GM04503 (cell line): ENCODE data around the gene HCAR3.
A peak's percentile ranks its signal among the peaks of the same experiment; 100 is the strongest.
"Not testable (repeated sequence)": the region's sequence is repeated elsewhere in the genome, so short reads cannot be mapped to it uniquely, and the experiment has no call there.

Experiments
- DNase-seq: peaks from one replicate; pipeline ENCODE4 v3.0.0-alpha.2; 2012; ENCODE audit warnings: low read depth

The HCAR3 gene

DNA sequence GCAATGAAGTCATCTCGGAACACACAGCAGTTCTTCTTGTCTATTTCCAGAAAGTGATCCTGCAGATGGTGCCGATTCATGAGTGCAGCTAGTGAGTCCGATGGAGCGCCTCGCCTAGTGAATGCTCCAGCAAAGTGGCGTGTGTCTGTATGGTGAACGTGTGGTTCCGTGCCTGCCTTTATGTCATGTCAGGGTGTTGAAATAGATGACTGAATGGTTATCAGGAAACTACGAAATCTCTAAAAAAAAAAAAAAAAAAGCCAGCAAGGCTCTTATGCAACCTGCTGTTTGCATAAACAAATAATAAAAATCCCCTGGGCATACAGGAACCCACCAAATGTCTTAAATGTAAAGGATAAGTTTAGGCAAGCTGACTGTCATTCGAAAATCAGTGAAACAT is at the start of gene HCAR3:
Gene HCAR3 (minus strand): TSS at position 154 of the 400 bp plus-strand sequence. CDS start 74 bp downstream, at position 80.
- DNase-seq = not testable (repeated sequence)

DNA sequence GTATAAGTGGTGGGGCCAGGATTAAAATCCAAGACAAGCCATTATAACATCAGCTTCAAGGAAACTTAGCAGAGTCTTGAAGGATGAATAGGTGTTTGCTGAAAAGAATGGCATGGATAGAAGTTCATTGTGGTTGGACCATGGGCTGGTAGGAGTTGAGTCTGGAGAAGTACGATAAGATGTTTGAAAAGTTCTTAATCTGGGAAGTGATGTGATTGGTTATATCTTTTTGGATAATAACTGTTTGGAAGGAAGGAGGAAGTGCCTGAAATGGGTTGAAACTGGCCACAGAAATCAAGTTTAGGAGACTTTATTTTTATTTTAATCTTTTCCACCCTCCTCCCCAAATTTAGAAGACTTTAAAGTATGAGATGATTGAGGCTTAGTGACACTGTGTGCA is 41.0 kb upstream of the HCAR3 start:
- no peak for DNase-seq

GRCh38 chr12:122754790-122755189 is 38.2 kb upstream of the HCAR3 start:
- no peak for DNase-seq

DNA sequence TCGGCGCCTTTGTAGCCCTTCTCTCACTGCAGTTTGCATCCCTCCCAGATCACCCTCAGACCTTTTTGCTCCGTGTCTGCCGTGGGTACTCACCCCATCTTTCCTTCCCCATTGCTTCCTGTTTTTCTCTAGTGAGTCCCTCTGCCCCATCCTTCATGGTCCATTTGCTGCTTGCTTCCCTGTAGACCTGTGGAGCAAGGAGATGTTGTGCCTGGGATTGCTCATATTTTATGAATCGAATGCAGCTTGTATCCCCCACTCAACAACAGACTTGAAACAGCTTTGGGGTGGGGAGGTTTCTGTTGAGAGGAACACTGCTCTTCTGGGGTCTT is 36.7 kb upstream of the HCAR3 start:
- no peak for DNase-seq

GRCh38 chr12:122752464-122753318 is 36.1 kb upstream of the HCAR3 start, which contains the start of gene DENR:
TSS of gene DENR (plus strand) at chr12:122752824. CDS start at chr12:122753702, 878 bp downstream.
- peak; percentile 70 for DNase-seq

- DNase-seq = not testable (repeated sequence)
Observed at GRCh38 chr12:122750781-122751515, 34.3 kb upstream of the HCAR3 start.

- DNase-seq = no peak
Observed at GRCh38 chr12:122749569-122750332, 33.1 kb upstream of the HCAR3 start.

- no peak for DNase-seq
Observed at GRCh38 chr12:122747224-122748135, 30.9 kb upstream of the HCAR3 start.

- no peak for DNase-seq
Observed at GRCh38 chr12:122743895-122744525, 27.4 kb upstream of the HCAR3 start.

DNA sequence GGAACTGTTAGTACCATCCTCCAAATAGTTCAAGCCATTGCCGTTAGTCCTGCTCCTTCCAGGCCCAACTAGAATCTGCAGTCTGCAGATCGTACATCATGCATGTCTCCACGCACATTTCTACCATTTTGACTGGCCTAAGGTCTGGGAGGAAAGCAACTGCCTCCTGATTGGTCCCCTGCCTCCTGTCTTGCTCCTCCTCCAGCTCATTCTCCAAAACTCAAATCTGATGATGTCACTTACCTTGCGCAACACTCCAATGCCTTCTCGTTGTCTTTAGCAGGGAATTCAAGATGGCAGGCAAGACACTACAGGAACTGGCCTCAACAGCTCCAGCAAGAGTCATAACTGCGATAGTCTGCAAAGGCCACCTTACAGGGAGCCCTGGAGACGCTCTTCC is 23.7 kb upstream of the HCAR3 start:
- no peak for DNase-seq

GRCh38 chr12:122738571-122738970 is 22.0 kb upstream of the HCAR3 start:
- DNase-seq = no peak

- DNase-seq = no peak
Observed at GRCh38 chr12:122732611-122733010, 16.0 kb upstream of the HCAR3 start.

DNA sequence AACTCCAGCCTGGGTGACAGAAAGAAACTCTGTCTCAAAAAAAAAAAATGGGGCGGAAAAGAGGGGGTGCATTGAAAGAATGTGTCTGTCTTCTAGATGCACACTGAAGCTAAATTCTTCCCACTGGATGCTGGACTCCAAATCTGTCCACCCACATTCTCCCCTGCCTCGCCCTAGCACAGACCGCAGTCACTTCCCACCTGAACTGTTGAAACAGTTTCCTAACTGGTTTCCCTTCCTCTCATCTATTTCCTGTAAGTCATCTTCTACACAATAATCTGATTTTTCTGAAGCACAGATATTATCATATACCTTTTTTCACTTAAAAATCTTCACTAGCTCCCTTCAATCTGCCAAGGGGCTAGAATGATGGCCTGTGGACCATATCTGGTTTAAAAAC is 15.6 kb upstream of the HCAR3 start:
- DNase-seq = no peak

- DNase-seq = no peak
Observed at GRCh38 chr12:122730215-122731014, 13.8 kb upstream of the HCAR3 start, which contains the start of gene HCAR1. TSS of gene HCAR1 (minus strand) at chr12:122730844. CDS start at chr12:122730339, 505 bp downstream.

DNA sequence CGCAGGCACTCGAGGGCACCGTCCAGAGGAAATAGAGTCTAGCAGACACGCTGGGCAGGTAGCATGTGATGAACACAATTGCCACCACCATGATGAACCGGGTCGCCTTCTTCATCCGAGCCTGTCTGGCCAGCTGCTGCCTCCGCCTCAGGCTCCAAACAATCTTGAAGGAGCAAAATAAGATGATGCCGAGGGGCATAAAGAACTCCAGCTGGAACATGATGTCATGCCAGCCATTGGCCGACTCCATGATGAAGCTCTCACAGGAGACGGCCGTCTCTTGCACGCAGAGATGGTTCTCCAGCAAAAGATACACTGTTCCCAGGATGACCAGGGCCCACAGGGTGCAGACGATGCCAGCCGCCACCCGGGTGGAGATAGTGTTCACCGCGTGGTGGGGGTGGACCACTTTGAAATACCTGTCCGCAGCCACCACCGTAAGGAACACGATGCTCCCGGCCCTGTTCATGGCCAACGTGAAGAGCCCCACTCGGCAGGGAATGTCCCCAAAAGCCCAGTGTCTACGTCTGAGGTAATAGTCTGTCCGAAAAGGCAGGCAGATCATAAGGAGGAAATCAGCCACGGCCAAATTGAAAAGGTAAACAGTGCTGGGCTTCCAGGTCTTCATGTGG is 13.1 kb upstream of the HCAR3 start:
- DNase-seq = no peak

GRCh38 chr12:122726080-122726558 is 9.5 kb upstream of the HCAR3 start:
- DNase-seq = no peak

- no peak for DNase-seq
Observed at GRCh38 chr12:122725452-122726079, 9.0 kb upstream of the HCAR3 start.

- no peak for DNase-seq
Observed at GRCh38 chr12:122724641-122725243, 8.1 kb upstream of the HCAR3 start.
